ENCODE data around the gene PCGF1. TPM values are rescaled to one million over a fixed set of nuclear protein-coding genes. Genes with fewer than 3 reads are reported as not detected.

The PCGF1 gene
- total and polyA plus RNA-seq, 9 of the 15 experiments (the other 6 are each of a cell fraction or from before 2014, with no cell fraction given), result 20.3 to 45.7 (median 29.3) TPM

GRCh38 chr2:74553892-74554819, 46.7 kb upstream of the PCGF1 start, which contains the start of the genes DOK1 and LOXL3 (continued):
- TF ChIP-seq ZNF449 (CRISPR knock-in tag; IDR thresholded peaks at IDR 0.05) (no peak), HDAC2 (IDR thresholded peaks at IDR 0.05) (no peak), E4F1 (CRISPR knock-in tag; IDR thresholded peaks at IDR 0.05; ENCODE audit: borderline replicate concordance) (no peak), CBX2 (IDR thresholded peaks at IDR 0.05; ENCODE audit: insufficient read depth, low read length, poor library complexity, severe bottlenecking) (no peak), ZNF699 (CRISPR knock-in tag; IDR thresholded peaks at IDR 0.05; ENCODE audit: insufficient replicate concordance) (no peak), HIVEP1 (CRISPR knock-in tag; IDR thresholded peaks at IDR 0.05) (no peak), CHD7 (IDR thresholded peaks at IDR 0.05; ENCODE audit: low read depth, low read length) (no peak), KLF1 (tag; IDR thresholded peaks at IDR 0.05) (peak; percentile 82), SRSF3 (IDR thresholded peaks at IDR 0.05; ENCODE audit: insufficient read depth, low read length) (no peak)

Measured in K562 (cell line).